T-helper 1 cell (primary cell): Measurements from ENCODE around the gene PAPPA.

Source experiments
- DNase-seq, 5 donors: peaks; one replicate each; pipeline ENCODE4 v3.0.0-alpha.2; 2012 to 2020

Gene PAPPA

DNA sequence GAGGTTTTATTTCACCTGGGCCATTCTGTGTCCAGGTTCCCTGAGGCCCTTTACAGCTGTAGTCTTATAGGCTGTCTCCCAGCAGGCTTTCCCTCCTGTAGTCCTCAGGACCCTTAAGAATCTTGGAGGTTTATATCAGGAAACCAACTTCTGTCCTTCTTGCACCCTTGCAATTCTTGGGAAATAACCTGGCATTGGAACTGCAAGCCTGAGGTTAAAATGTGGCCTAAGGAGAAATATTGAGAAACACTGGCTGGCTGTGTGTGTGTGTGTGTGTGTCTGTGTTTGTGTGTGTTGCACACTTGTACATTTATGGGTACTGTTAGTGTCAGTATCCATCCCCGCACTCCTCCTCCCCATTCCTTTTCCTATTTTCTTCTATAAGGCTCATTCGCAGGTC is 168.9 kb downstream of the PAPPA start:
- no peak for DNase-seq

GRCh38 chr9:116323012-116323411 is 169.4 kb downstream of the PAPPA start:
- DNase-seq, result no peak

GRCh38 chr9:116323571-116323970 is 170.0 kb downstream of the PAPPA start:
- DNase-seq, result no peak

- no peak for DNase-seq
These were observed 172.3 kb downstream of the PAPPA start for GRCh38 chr9:116325924-116326323.

- no peak for DNase-seq
These were observed 174.3 kb downstream of the PAPPA start for GRCh38 chr9:116327701-116328405.

- no peak for DNase-seq
These were observed 175.9 kb downstream of the PAPPA start for GRCh38 chr9:116329470-116329869.

DNA sequence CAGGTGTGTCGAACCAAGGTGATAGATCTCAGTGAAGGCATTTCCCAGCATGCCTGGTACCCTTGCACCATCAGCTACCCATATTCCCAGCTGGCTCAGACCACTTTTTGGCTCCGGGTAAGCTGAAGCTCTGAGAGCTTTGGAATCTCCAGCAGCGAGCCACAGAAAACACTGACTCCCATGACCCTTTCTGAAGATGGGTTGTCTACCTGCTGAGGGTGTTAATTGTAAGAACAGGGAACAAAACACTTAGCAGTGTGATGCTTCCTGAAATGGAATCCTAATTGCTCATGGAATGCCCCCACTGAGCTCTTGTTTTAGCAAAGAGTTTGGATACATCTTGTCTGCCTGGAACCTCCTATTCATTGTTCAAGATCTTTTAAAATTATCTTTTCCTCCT is 177.7 kb downstream of the PAPPA start:
- DNase-seq, result no peak

DNA sequence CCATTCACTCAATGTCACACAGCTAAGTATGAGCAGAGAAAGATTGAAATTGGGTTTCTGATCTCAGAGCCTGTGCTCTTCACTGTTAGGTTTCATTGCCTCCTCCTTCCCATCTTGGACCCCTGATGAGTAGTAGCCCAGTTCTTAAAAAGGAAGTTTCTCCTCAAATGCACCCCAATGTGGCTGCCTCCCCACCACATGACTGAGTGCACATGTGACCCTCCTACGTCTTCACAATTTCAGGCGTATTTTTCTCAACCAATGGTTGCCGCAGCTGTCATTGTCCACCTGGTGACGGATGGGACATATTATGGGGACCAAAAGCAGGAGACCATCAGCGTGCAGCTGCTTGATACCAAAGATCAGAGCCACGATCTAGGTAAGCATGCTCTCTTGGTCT is 178.5 kb downstream of the PAPPA start:
- no peak for DNase-seq

GRCh38 chr9:116333254-116333653 is 179.7 kb downstream of the PAPPA start:
- no peak for DNase-seq

GRCh38 chr9:116334546-116335150 is 181.1 kb downstream of the PAPPA start:
- DNase-seq, result no peak

DNA sequence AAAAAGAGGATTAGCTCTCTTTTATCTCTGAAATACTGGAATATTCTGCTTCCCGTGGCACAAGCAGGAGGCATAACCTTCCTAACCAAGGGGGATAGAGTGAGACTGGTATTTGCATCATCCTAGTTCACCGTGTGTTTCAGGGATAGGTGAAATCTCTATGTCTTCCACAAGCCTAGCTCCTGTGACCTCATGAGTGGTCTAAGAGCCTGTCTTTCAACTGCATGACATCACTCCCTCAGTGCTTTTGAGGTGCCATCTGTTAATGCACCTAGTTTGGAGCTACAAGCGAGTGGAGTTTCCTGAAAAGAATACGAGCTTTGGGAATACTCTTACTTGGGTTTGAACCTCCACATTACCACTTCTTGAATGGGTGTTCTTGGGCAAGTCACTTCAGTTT is 181.8 kb downstream of the PAPPA start:
- no peak for DNase-seq

- no peak for DNase-seq
These were observed 182.7 kb downstream of the PAPPA start for GRCh38 chr9:116336133-116336862.

DNA sequence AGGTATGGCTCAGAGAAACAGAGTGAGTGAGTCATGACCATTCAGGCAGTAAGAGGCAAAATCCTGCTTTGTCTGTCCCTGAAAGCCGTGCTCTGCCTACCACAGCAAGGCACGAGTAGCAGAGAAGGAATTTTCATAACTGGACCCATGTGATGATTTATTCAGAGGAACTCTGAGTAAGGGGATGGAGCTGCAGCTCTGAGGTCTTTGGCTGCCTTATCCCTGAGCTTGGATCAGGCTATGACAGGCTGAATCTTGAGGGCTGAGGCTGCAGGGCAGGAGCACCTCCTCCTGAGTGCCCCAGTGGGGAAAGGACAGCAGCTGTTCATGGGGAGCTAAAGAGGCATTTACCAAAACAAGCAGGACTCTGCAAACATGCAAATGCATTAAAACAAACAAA is 183.4 kb downstream of the PAPPA start:
- no peak for DNase-seq

DNA sequence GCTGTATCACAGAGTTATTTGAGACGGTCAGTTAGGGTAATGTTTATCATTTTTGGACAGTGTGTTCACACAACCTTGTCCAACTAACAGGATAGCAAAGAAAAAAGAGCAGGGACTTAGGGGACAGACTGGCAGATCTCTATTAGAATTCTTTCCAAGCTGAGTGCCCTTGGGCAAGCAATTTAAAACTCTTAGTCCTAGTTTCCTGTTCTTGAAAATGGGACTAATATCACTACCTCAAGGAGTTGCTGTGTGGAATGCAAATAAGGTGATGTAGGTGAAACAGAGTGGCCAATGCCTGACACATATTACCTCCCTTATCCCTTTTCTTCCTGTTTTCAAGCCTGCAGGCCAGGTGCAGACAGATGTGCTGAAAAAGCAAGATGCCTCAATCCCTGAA is 186.7 kb downstream of the PAPPA start:
- no peak for DNase-seq

DNA sequence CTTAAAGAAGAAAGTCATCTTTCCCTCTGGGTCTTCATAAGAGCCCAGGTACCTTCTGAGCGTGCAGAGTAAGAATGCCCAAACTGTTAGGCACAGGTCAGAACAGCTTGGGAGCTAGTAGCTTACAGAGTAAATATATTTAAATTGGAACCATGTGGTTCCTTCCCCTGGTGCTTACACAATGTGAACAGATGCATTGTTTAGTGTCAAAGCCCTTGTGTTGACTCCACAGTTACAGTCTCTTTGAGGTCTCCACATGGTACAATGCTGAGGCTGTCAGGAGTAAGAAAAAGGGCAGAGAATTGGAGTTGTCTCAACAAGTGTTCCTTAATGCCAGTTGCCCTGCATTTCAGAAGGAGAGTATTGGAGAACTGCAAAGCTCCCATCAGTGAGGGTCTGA is 188.5 kb downstream of the PAPPA start:
- DNase-seq, result no peak

- no peak for DNase-seq
These were observed 189.3 kb downstream of the PAPPA start for GRCh38 chr9:116342941-116343340.

GRCh38 chr9:116344416-116344815 is 190.8 kb downstream of the PAPPA start:
- DNase-seq, result no peak

- no peak for DNase-seq
These were observed 191.8 kb downstream of the PAPPA start for GRCh38 chr9:116345393-116345792.

- DNase-seq, result no peak
These were observed 192.2 kb downstream of the PAPPA start for GRCh38 chr9:116345817-116346216.

DNA sequence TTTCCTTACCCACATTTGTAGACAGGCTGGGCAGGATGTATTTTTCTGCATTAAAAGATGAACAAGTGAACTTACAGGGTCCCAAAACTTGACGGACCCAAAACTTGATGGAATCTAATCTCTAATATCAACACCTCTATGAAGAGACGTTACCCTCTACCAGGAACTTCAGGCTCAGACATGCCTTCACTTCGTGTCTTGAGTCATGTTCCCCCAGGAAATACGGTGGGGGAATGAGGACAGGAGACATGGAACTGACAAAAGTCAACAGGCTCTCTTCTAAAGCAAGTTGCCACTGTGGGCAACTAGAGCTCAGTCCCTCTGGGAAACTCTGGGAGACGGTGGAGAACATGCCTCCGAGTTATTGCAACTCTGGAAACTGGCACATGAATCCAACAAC is 196.1 kb downstream of the PAPPA start:
- no peak for DNase-seq

DNA sequence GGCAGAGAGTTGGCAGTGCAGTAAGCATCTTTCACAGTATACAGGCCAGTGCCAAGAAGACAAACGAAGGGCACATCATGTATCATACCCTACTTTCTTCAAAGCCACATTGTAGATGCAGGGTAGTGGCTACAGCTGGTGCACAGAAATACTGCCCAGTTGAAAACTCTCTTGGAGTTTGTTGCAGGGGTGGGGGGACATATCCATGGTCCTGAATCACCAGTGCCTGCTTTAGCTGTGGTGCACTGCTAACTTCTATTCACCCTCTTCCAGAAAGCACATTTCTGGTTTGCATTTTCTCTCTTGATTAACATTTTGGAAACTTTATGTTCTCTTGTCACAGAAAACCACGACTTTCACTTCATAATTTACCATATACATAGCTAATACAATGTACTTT is 196.6 kb downstream of the PAPPA start:
- no peak for DNase-seq

- DNase-seq, result no peak
These were observed 199.4 kb downstream of the PAPPA start for GRCh38 chr9:116352958-116353357.

GRCh38 chr9:116355153-116355921 is 201.7 kb downstream of the PAPPA start:
- DNase-seq, result no peak
